Measurements from ENCODE around the gene CENPT. TPM values are rescaled to one million over a fixed set of nuclear protein-coding genes. Genes with fewer than 3 reads are reported as not detected.

The CENPT gene
- total and polyA plus RNA-seq, 2 of the 13 experiments (the other 11 are each of a cell fraction or from before 2014, with no cell fraction given), result 40.9 to 43.3 TPM

GRCh38 chr16:67848118-67848517 lies 625 bp upstream of the CENPT start (continued):
- TF ChIP-seq POGK (CRISPR knock-in tag; conservative IDR thresholded peaks at IDR 0.05) (no peak), NRL (CRISPR knock-in tag; IDR thresholded peaks at IDR 0.05; ENCODE audit: borderline replicate concordance) (0 out of 2 replicates have a peak, but pooled peaks have one; percentile 13), ZNF275 (CRISPR knock-in tag; IDR thresholded peaks at IDR 0.05; ENCODE audit: borderline replicate concordance) (no peak), ZBTB38 (CRISPR knock-in tag; IDR thresholded peaks at IDR 0.05) (peak; percentile 73; the same call in 1 of the 2 replicates), ZNF563 (CRISPR knock-in tag; IDR thresholded peaks at IDR 0.05) (no peak), IRF2 (CRISPR knock-in tag; IDR thresholded peaks at IDR 0.05) (no peak), GPBP1L1 (CRISPR knock-in tag; IDR thresholded peaks at IDR 0.05) (no peak), ZNF569 (CRISPR knock-in tag; IDR thresholded peaks at IDR 0.05; ENCODE audit: borderline replicate concordance) (no peak), ZNF280D (CRISPR knock-in tag; IDR thresholded peaks at IDR 0.05) (no peak), ZNF17 (CRISPR knock-in tag; IDR thresholded peaks at IDR 0.05) (no peak), NR2F1 (CRISPR knock-in tag; IDR thresholded peaks at IDR 0.05) (0 out of 4 replicates have a peak, but pooled peaks of 1 of the 2 experiments have one; percentile 10), PLRG1 (conservative IDR thresholded peaks at IDR 0.05) (no peak), TOE1 (CRISPR knock-in tag; IDR thresholded peaks at IDR 0.05) (no peak), GATAD2A (CRISPR knock-in tag; IDR thresholded peaks at IDR 0.05) (no peak), MTF1 (CRISPR knock-in tag; IDR thresholded peaks at IDR 0.05) (no peak), ZBTB33 (CRISPR knock-in tag; IDR thresholded peaks at IDR 0.05) (peak; percentile 66)
